ENCODE data around the gene AGBL4.

GRCh38 chr1:48548985-48549384, 1474.8 kb downstream of the AGBL4 start:
- TF ChIP-seq EZH2 (IDR thresholded peaks at IDR 0.05; ENCODE audit: borderline replicate concordance, low read length), result no peak
- TF ChIP-seq, protein P1, sequence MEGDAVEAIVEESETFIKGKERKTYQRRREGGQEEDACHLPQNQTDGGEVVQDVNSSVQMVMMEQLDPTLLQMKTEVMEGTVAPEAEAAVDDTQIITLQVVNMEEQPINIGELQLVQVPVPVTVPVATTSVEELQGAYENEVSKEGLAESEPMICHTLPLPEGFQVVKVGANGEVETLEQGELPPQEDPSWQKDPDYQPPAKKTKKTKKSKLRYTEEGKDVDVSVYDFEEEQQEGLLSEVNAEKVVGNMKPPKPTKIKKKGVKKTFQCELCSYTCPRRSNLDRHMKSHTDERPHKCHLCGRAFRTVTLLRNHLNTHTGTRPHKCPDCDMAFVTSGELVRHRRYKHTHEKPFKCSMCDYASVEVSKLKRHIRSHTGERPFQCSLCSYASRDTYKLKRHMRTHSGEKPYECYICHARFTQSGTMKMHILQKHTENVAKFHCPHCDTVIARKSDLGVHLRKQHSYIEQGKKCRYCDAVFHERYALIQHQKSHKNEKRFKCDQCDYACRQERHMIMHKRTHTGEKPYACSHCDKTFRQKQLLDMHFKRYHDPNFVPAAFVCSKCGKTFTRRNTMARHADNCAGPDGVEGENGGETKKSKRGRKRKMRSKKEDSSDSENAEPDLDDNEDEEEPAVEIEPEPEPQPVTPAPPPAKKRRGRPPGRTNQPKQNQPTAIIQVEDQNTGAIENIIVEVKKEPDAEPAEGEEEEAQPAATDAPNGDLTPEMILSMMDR (conservative IDR thresholded peaks at IDR 0.05 in 1 of 2, IDR thresholded peaks at IDR 0.05 in 1 of 2; ENCODE audit: extremely low read depth in 1 of 2, insufficient read depth in 1 of 2, low read depth in 1 of 2, low read length in 2 of 2), result no peak

All from mammary epithelial cell (primary cell).